ENCODE results near the gene PSME1. TPM values are rescaled to one million over a fixed set of nuclear protein-coding genes. Genes with fewer than 3 reads are reported as not detected.
A peak's percentile ranks its signal among the peaks of the same experiment; 100 is the strongest.

The PSME1 gene
- total RNA-seq, 6 donors from 2014 or later = 56.6 to 206 (median 142) TPM

- WGBS, 2 donors = 96 to 100% methylated on average over 4 to 8 of the region's 8 CpGs
- H3K4me1 ChIP-seq = peaks cover 6 to 11% (median 9%) of the 10 kb centered on the region in 4 donors
- H3K27me3 ChIP-seq = no peaks in the 10 kb centered on the region
- H3K9me3 ChIP-seq = no peaks in the 10 kb centered on the region
- TF ChIP-seq CTCF (IDR thresholded peaks at IDR 0.05) (no peak), EP300 (IDR thresholded peaks at IDR 0.05) (no peak), POLR2A (IDR thresholded peaks at IDR 0.05) (no peak), POLR2AphosphoS5 (IDR thresholded peaks at IDR 0.05) (no peak)
- DNase-seq = no peak
- no peak overlapping the region for H3K4me3 ChIP-seq
- peaks cover 38 to 76% (median 65%) of the 10 kb centered on the region in 4 donors for H3K36me3 ChIP-seq
- no peak overlapping the region for H3K27ac ChIP-seq
- no peak for ATAC-seq (ENCODE audit: low FRiP score in 2 of 2)
Measured at GRCh38 chr14:24121210-24121609, 14.8 kb upstream of the PSME1 start.

- Histone ChIP-seq H3K27me3 (no peaks in the 10 kb centered on the region), H3K27ac (no peak overlapping the region), H3K36me3 (peaks cover 38 to 70% (median 61%) of the 10 kb centered on the region in 4 donors), H3K4me3 (no peak overlapping the region), H3K4me1 (no peaks in the 10 kb centered on the region), H3K9me3 (no peaks in the 10 kb centered on the region)
- ATAC-seq (ENCODE audit: low FRiP score in 2 of 2) (no peak), DNase-seq (no peak)
- 98 to 100% methylated on average over 4 of the region's 4 CpGs for WGBS, 2 donors
- TF ChIP-seq POLR2A (IDR thresholded peaks at IDR 0.05) (no peak), POLR2AphosphoS5 (IDR thresholded peaks at IDR 0.05) (no peak), CTCF (IDR thresholded peaks at IDR 0.05) (no peak), EP300 (IDR thresholded peaks at IDR 0.05) (no peak)
Measured at GRCh38 chr14:24122416-24122815, 13.6 kb upstream of the PSME1 start.

GRCh38 chr14:24122898-24123297, 13.1 kb upstream of the PSME1 start:
- H3K27me3 ChIP-seq = no peaks in the 10 kb centered on the region
- DNase-seq (no peak), ATAC-seq (ENCODE audit: low FRiP score in 2 of 2) (no peak)
- H3K27ac ChIP-seq = no peak overlapping the region
- WGBS, 2 donors = 91% methylated on average over 8 of the region's 8 CpGs
- TF ChIP-seq CTCF (IDR thresholded peaks at IDR 0.05) = no peak
- TF ChIP-seq POLR2AphosphoS5 (IDR thresholded peaks at IDR 0.05) = no peak
- H3K36me3 ChIP-seq = peaks cover 38 to 65% (median 58%) of the 10 kb centered on the region in 4 donors
- no peak overlapping the region for H3K4me3 ChIP-seq
- no peaks in the 10 kb centered on the region for H3K4me1 ChIP-seq
- no peaks in the 10 kb centered on the region for H3K9me3 ChIP-seq

- Histone ChIP-seq H3K9me3 (no peaks in the 10 kb centered on the region), H3K4me1 (no peaks in the 10 kb centered on the region), H3K27ac (no peak overlapping the region), H3K4me3 (no peak overlapping the region), H3K27me3 (no peaks in the 10 kb centered on the region), H3K36me3 (peaks cover 38 to 57% (median 50%) of the 10 kb centered on the region in 4 donors)
- 86% methylated on average over 9 of the region's 9 CpGs for WGBS, 2 donors
- no peak for TF ChIP-seq POLR2A (IDR thresholded peaks at IDR 0.05)
- TF ChIP-seq EP300 (IDR thresholded peaks at IDR 0.05) = no peak
- TF ChIP-seq POLR2AphosphoS5 (IDR thresholded peaks at IDR 0.05) = no peak
- TF ChIP-seq CTCF (IDR thresholded peaks at IDR 0.05) = no peak
- ATAC-seq (ENCODE audit: low FRiP score in 2 of 2) = peak in 1 of 2 donors; percentile 28
- DNase-seq = no peak
Measured at GRCh38 chr14:24123424-24124417, 12.3 kb upstream of the PSME1 start.

Data from upper lobe of left lung (tissue), 6 donors.